ENCODE data around the gene EFS. TPM values are rescaled to one million over a fixed set of nuclear protein-coding genes. Genes with fewer than 3 reads are reported as not detected.

Gene EFS
- total and polyA plus RNA-seq, 7 donors = 0.46 to 19.9 (median 10.0) TPM

GRCh38 chr14:23406725-23407355 lies 41.9 kb upstream of the EFS start:
- TF ChIP-seq POLR2A (IDR thresholded peaks at IDR 0.05) (no peak), EP300 (IDR thresholded peaks at IDR 0.05) (no peak), POLR2AphosphoS5 (IDR thresholded peaks at IDR 0.05) (no peak)
- TF ChIP-seq, protein P1, sequence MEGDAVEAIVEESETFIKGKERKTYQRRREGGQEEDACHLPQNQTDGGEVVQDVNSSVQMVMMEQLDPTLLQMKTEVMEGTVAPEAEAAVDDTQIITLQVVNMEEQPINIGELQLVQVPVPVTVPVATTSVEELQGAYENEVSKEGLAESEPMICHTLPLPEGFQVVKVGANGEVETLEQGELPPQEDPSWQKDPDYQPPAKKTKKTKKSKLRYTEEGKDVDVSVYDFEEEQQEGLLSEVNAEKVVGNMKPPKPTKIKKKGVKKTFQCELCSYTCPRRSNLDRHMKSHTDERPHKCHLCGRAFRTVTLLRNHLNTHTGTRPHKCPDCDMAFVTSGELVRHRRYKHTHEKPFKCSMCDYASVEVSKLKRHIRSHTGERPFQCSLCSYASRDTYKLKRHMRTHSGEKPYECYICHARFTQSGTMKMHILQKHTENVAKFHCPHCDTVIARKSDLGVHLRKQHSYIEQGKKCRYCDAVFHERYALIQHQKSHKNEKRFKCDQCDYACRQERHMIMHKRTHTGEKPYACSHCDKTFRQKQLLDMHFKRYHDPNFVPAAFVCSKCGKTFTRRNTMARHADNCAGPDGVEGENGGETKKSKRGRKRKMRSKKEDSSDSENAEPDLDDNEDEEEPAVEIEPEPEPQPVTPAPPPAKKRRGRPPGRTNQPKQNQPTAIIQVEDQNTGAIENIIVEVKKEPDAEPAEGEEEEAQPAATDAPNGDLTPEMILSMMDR (IDR thresholded peaks at IDR 0.05) = no peak
- peaks cover 0 to 5% (median 0%) of the 10 kb centered on the region in 3 donors for H3K27me3 ChIP-seq
- DNase-seq = no peak
- no peaks in the 10 kb centered on the region for H3K36me3 ChIP-seq
- 87 to 92% methylated on average over 15 of the region's 15 CpGs for WGBS, 2 donors
- no peaks in the 10 kb centered on the region for H3K4me1 ChIP-seq
- no peak overlapping the region for H3K27ac ChIP-seq
- intact Hi-C loops (cut with DNase I) = no loop called here
- H3K9me3 ChIP-seq = no peaks in the 10 kb centered on the region
- H3K4me3 ChIP-seq = no peak overlapping the region

DNA sequence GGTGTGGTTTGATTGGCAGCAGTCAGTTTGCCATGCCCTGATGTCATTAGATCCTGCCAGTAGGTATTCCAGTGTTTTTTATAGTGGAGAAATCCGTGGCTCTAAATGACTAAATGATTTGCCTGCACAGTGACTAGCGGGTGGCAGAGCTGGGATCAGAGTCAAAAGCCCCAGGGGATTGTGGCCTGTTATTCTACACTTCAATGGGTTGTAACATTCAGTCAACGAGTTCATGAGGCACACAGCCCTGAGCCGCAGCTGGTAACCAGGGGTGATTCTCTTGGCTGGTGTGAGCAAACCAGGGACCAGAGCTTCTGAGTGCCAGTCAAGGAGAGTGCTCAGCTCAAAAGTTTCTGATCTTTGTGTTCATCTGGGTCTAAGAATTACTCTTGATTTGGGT lies 41.3 kb upstream of the EFS start:
- Histone ChIP-seq H3K4me3 (no peak overlapping the region), H3K27ac (no peak overlapping the region), H3K36me3 (no peaks in the 10 kb centered on the region), H3K4me1 (no peaks in the 10 kb centered on the region), H3K9me3 (no peaks in the 10 kb centered on the region), H3K27me3 (peaks cover 0 to 5% (median 0%) of the 10 kb centered on the region in 3 donors)
- 54 to 58% methylated on average over 4 of the region's 4 CpGs for WGBS, 2 donors
- no peak for TF ChIP-seq POLR2AphosphoS5 (IDR thresholded peaks at IDR 0.05)
- TF ChIP-seq EP300 (IDR thresholded peaks at IDR 0.05) = no peak
- no peak for TF ChIP-seq POLR2A (IDR thresholded peaks at IDR 0.05)
- TF ChIP-seq, protein P1 (IDR thresholded peaks at IDR 0.05) = no peak
- intact Hi-C loops (cut with DNase I) = no loop called here
- DNase-seq = no peak

DNA sequence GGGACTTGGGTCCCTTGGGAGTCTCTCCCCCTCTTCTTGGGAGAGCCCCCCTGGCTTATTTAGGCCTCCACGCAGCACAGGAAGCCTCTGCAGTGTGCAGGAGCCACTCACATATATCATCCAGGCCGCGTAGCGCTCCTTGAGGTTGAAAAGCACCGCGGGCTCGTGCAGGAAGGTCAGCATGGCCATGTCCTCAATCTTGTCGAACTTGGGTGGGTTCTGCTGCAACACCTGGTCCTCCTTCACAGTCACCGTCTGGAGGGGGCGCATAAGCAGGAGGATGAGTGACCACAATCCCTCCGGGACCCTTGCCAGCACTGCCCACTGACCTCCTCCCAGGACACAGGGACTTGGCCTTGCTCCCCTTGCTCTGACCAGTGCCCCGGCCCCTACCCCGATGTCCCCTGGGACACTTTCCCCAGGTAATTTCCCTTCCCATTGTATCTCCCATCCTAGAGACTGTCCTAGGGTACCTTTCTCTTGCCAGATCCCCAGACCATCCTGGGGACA lies 40.6 kb upstream of the EFS start:
- Histone ChIP-seq H3K4me1 (no peaks in the 10 kb centered on the region), H3K4me3 (no peak overlapping the region), H3K27ac (no peak overlapping the region), H3K9me3 (no peaks in the 10 kb centered on the region), H3K27me3 (peaks cover 0 to 5% (median 0%) of the 10 kb centered on the region in 3 donors), H3K36me3 (no peaks in the 10 kb centered on the region)
- TF ChIP-seq EP300 (IDR thresholded peaks at IDR 0.05) = no peak
- TF ChIP-seq, protein P1 (IDR thresholded peaks at IDR 0.05) = no peak
- TF ChIP-seq POLR2A (IDR thresholded peaks at IDR 0.05) = no peak
- no peak for TF ChIP-seq POLR2AphosphoS5 (IDR thresholded peaks at IDR 0.05)
- DNase-seq = no peak
- intact Hi-C loops (cut with DNase I) = no loop called here
- 80 to 91% methylated on average over 13 of the region's 13 CpGs for WGBS, 2 donors

DNA sequence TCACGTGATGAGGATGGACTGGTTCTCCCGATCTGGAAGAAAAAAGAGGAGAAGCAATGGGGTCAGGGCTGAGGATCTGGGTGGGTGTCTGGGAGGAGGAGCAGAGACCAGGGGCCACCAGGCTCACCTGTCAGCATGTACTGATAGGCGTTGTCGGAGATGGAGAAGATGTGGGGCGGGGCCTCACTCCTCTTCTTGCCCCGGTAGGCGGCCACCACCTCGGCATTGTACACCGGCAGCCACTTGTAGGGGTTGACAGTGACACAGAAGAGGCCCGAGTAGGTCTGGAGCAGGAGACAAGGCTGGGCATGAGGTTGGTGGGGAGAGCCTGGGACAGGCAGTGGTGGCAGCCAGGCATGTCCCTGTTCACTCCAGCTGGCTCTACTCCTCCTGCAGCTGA lies 40.1 kb upstream of the EFS start:
- TF ChIP-seq, protein P1 (IDR thresholded peaks at IDR 0.05) = no peak
- no peak for TF ChIP-seq EP300 (IDR thresholded peaks at IDR 0.05)
- TF ChIP-seq POLR2A (IDR thresholded peaks at IDR 0.05) = no peak
- TF ChIP-seq POLR2AphosphoS5 (IDR thresholded peaks at IDR 0.05) = no peak
- H3K27ac ChIP-seq = no peak overlapping the region
- H3K27me3 ChIP-seq = peaks cover 0 to 5% (median 0%) of the 10 kb centered on the region in 3 donors
- intact Hi-C loops (cut with DNase I) = no loop called here
- WGBS, 2 donors = 71 to 87% methylated on average over 10 of the region's 10 CpGs
- no peaks in the 10 kb centered on the region for H3K4me1 ChIP-seq
- H3K9me3 ChIP-seq = no peaks in the 10 kb centered on the region
- no peaks in the 10 kb centered on the region for H3K36me3 ChIP-seq
- H3K4me3 ChIP-seq = no peak overlapping the region
- DNase-seq = no peak

All from sigmoid colon (tissue), 7 donors.